Measurements from ENCODE around the gene AMPD3.

The AMPD3 gene

GRCh38 chr11:10488934-10489691 is 34.0 kb downstream of the AMPD3 start:
- no peak overlapping the region for H3K4me3 ChIP-seq (ENCODE audit: low read depth, low read length)
- no peak for TF ChIP-seq CTCF (IDR thresholded peaks at IDR 0.05; ENCODE audit: borderline replicate concordance, insufficient read depth, low read depth, low read length)

GRCh38 chr11:10490032-10490397 is 35.0 kb downstream of the AMPD3 start:
- TF ChIP-seq CTCF (IDR thresholded peaks at IDR 0.05; ENCODE audit: borderline replicate concordance, insufficient read depth, low read depth, low read length) = no peak
- H3K4me3 ChIP-seq (ENCODE audit: low read depth, low read length) = no peak overlapping the region

- no peak for TF ChIP-seq CTCF (IDR thresholded peaks at IDR 0.05; ENCODE audit: borderline replicate concordance, insufficient read depth, low read depth, low read length)
- H3K4me3 ChIP-seq (ENCODE audit: low read depth, low read length) = no peak overlapping the region
Observed at GRCh38 chr11:10490398-10491241, 35.6 kb downstream of the AMPD3 start.

- H3K4me3 ChIP-seq (ENCODE audit: low read depth, low read length) = no peak overlapping the region
- TF ChIP-seq CTCF (IDR thresholded peaks at IDR 0.05; ENCODE audit: borderline replicate concordance, insufficient read depth, low read depth, low read length) = no peak
Observed at GRCh38 chr11:10492084-10492483, 37.0 kb downstream of the AMPD3 start.

- no peak for TF ChIP-seq CTCF (IDR thresholded peaks at IDR 0.05; ENCODE audit: borderline replicate concordance, insufficient read depth, low read depth, low read length)
- no peak overlapping the region for H3K4me3 ChIP-seq (ENCODE audit: low read depth, low read length)
Observed at GRCh38 chr11:10493041-10493663, 38.1 kb downstream of the AMPD3 start.

GRCh38 chr11:10494636-10495463 is 39.8 kb downstream of the AMPD3 start:
- TF ChIP-seq CTCF (IDR thresholded peaks at IDR 0.05; ENCODE audit: borderline replicate concordance, insufficient read depth, low read depth, low read length) = no peak
- no peak overlapping the region for H3K4me3 ChIP-seq (ENCODE audit: low read depth, low read length)

Measured in GM12875 (cell line).